ENCODE measurements around the gene EDIL3. TPM values are rescaled to one million over a fixed set of nuclear protein-coding genes. Genes with fewer than 3 reads are reported as not detected.

Gene EDIL3
- polyA plus RNA-seq, 1 donor, result 11.6 TPM

DNA sequence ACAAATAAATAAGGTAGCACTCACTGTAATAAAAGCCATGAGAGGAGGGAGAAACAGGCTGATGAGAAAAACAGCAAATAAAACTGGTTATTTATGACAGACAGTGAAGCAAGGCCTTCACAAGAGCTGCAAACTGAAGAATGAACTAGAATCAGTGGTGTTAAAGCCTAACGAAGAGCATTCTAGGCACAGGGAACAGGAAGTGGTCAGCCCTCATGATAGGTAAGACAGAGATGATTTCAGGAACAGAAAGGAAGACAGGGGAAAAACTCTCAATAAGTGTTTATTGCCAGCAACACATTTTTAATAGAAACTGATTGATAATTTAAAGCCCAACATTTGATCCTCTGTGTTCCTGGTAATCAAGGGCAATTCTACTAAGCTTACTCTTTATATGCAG lies 124.5 kb downstream of the EDIL3 start:
- DNase-seq (ENCODE audit: low read depth), result no peak

DNA sequence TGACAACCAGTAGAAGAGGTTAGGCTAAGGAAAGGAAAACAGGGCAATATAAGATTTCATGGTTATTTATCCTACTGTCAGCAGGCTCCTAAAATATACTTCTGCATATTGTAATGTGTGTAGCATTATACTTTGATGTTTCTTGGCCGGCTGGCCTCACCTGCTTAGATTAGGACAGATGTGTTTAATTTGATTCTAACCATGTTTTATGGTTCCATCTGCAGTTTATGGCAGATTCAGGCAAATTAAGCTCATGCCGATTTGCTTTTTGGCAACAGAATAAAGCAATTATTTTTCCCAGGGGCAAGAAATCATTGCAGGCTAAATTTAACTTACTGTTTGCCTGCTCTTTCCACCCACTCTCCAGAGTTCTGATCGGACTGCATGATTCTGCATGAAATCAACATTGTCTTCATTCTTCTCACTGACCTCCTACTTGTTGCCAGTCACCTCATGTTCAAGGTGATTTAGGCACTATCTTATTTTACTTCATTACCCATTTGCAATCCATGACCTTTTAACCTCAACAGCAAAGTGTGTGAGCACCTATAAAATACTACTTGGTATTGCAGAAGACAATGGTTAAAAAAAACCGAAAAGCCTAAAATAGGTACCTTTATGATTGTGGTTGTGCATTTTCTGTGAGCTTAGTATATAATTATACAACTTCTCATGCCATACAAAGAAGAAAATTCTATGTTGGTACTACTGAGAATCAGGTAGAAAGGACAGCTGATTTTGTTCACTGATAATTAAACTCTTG lies 125.2 kb downstream of the EDIL3 start:
- no peak for DNase-seq (ENCODE audit: low read depth)

DNA sequence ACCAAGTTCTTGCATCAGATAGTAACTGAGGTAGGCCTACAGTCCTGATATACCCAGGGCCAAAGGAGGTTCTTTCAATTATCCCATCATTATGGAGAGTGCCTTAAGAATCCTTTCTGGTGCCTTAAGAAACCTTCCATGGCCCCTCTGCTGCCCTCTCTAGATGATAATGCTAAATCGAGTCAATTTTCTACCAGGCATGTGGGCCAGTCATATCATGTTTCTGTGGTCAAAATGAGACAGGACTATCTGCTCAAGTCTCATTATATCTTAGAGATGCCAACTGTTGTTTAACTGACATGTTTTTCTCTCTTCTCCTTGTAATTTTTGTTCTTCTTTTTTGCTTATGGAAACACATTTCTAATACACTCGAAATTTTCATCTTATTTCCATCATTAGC lies 127.6 kb downstream of the EDIL3 start:
- no peak for DNase-seq (ENCODE audit: low read depth)

DNA sequence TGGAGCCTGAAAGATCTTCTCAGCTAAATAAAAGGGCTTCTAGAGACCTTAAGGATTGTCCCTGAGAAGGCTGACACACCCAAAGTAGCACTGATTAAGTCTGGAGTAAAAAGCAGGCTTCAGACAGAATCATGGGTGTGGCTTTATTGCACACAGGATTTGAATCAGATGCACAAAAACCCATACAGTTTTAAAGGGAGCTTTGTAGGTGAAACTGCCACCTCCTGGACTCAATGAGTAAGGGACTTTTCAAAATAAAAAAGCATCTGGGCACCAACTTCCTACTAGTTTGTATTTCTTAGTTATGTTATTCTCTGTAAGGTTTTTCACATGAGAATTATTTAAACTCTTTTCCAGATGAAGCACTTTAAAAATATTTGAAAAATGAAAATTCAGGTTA lies 129.4 kb downstream of the EDIL3 start:
- no peak for DNase-seq (ENCODE audit: low read depth)

- no peak for DNase-seq (ENCODE audit: low read depth)
These were observed 130.7 kb downstream of the EDIL3 start for GRCh38 chr5:84253946-84254345.

DNA sequence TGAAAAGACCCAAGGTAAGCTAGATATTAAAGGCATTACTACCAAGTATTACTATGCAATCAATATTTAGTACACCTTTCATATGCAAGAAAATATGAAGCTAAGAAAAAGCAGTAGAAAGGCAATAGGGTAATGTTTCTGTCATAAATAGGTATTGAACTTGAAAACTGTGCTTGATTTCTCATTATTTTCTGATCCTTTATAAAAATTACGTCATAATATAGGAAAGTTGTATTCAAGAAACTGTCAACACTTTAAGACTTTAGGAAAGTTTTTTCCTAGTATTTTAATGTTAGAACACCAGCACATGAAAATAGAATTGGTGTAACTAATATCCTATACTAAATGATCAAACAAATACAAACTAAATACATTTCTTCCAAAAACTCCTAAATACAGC lies 133.2 kb downstream of the EDIL3 start:
- no peak for DNase-seq (ENCODE audit: low read depth)

GRCh38 chr5:84249918-84250630 lies 134.6 kb downstream of the EDIL3 start:
- DNase-seq (ENCODE audit: low read depth), result no peak

GRCh38 chr5:84248013-84248412 lies 136.7 kb downstream of the EDIL3 start:
- no peak for DNase-seq (ENCODE audit: low read depth)

DNA sequence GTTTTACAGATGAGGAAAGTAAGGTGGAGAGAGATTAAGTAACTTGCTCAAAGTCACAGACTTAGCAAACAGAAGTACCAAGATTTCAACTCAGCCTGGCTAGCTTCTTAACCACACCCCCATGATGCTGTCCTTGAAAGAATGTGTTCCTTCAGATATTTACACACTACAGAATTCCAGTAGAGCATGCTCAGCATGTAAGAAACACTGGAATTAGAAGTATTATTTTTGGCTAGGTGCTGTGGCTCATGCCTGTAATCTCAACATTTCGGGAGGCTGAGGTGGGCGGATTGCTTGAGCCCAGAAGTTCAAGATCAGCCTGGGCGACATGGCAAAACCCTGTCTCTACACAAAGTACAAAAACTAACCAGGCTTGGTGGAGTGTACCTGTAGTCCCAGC lies 142.4 kb downstream of the EDIL3 start:
- no peak for DNase-seq (ENCODE audit: low read depth)

DNA sequence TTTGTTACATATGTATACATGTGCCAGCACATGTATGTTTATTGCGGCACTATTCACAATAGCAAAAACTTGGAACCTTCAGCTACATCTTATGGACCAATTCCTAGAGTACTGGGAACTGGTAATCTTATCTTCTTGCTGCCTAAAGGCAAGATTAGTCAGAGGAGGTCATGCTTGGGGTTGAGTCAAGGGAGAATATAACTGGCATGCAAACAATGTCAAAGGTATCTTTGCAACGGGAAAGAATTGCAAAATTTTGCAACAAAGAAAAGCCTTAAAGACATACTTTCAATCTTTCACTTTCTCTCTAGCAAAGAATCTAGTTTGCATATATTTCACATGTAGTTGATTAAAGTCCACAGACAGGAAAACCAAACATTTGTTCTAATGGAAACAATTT lies 145.2 kb downstream of the EDIL3 start:
- DNase-seq (ENCODE audit: low read depth), result no peak

DNA sequence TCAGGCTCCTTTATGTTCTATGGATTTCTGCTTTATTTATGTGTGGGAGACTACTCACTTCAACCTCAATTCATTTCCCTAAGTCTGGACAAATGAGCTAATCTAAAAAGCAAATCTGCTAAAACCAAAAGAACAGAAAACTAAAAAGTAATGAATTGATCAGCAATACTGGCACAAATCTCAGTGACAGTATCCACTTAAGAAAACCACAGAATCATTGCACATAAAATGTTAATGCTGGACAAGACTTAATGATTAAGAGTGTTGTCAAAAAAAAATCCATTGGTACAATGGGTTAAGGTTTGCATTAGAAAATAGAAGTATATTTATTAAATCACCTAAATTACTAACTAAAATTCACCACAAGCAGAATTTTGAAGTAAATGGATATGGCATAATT lies 147.6 kb downstream of the EDIL3 start:
- no peak for DNase-seq (ENCODE audit: low read depth)

- DNase-seq (ENCODE audit: low read depth), result no peak
These were observed 153.2 kb downstream of the EDIL3 start for GRCh38 chr5:84231433-84231832.

DNA sequence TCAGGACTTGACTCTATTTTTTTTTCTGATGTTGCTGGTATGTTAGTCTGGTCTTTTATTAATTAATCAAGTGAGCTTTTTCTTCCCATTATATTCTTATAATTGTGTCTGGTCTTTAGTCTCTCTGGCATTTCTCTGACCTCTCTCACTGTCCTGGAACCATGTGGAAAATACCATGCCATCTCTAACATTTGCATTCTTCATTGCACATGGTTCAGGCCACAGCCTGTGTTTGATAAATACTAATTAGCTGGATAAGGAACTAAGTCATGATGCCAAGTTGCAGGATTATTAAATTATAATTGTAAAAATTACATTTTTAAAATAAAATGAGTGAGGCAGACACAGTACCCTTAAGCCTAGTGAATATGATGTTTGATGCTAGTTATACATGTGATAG lies 155.6 kb downstream of the EDIL3 start:
- no peak for DNase-seq (ENCODE audit: low read depth)

DNA sequence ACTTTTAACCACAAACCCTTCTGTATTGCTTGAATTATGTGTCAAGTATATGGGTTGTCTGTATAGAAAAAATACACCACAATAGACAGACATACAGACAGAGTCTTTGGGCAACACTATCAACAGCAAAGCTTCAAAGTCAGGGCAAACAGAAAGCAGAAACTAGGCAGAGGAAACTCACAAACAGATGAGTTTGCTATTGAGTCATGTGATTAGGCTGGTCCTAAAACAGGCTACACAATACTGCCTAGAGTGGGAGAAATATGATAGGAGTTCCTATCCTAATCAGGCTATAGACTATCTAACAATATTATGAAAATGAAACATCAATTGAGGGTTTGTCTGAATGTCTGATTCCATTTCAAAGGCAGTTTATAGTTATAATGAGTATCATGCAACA lies 156.4 kb downstream of the EDIL3 start:
- no peak for DNase-seq (ENCODE audit: low read depth)

DNA sequence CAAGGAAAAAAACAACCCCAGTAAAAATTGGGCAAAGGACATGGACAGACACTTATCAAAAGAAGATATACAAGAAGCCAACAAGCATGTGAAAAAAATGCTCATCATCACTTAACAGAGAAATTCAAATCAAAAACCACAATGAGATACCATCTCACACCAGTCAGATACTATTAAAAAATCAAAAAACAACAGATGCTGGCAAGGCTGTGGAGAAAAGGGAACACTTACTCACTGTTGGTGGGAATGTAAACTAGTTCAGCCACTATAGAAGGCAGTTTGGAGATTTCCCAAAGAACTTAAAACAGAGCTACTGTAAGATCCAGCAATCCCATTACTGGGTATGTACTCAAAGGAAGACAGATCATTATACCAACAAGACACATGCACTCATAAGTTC lies 157.4 kb downstream of the EDIL3 start:
- no peak for DNase-seq (ENCODE audit: low read depth)

- DNase-seq (ENCODE audit: low read depth), result no peak
These were observed 166.1 kb downstream of the EDIL3 start for GRCh38 chr5:84218546-84218945.

DNA sequence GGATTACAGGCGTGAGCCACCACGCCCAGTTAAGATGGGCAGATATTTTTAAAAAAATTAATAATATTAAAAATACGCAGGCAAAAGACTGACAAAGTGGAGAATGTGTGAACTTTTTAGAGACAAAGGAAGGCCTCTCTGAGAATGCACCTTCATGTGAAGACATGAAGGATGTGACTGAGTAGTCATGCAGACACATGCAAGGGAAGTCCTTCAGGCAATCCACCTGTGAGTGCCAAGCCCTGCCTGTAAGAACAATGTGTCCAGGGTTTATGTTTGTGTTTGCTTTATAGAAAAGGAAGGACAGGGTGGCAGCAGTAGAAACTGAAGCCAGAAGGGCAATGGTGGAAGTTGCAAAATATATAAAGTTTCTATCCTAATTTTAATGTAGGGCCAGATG lies 169.2 kb downstream of the EDIL3 start:
- DNase-seq (ENCODE audit: low read depth), result no peak

GRCh38 chr5:84213861-84214260 lies 170.8 kb downstream of the EDIL3 start:
- no peak for DNase-seq (ENCODE audit: low read depth)

DNA sequence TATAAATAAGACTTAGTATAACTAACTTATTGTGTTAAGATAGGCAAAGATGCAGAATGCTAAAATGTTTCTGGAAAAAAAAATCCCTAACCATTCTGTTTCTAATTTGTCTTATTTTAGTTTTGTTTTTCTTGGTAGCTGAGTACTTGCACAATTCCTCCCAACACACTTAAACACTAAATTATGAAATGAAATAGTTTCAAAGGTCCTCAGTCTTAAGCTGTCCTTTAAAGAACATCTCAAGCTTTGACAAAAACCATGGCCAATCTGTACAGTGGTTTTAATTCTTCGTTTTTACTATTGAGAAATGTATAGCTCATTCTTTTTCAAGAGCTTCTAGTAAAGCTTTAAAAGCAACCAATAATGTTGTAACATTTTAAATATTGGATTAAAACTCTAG lies 171.5 kb downstream of the EDIL3 start:
- no peak for DNase-seq (ENCODE audit: low read depth)

- no peak for DNase-seq (ENCODE audit: low read depth)
These were observed 179.9 kb downstream of the EDIL3 start for GRCh38 chr5:84204772-84205171.

DNA sequence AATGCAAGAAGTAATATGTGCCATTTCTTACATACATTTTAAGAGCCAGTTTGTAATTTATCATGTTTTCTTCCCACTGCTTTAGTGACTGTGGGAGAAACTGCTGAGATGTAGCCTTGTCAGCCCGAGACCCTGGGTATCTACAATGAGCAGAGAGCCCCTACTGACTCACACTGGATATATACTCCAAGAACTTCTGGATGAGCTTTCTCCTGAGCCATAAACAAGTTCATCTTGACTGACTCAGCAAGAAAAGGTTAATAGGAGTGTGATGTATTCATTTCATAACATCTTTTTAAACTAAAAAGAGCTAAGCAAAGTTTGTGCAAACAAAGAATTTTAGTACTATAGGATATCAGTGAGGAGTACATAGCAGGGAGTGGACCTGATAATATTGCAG lies 182.5 kb downstream of the EDIL3 start:
- DNase-seq (ENCODE audit: low read depth), result no peak

- no peak for DNase-seq (ENCODE audit: low read depth)
These were observed 187.1 kb downstream of the EDIL3 start for GRCh38 chr5:84197538-84197937.

- no peak for DNase-seq (ENCODE audit: low read depth)
These were observed 193.4 kb downstream of the EDIL3 start for GRCh38 chr5:84191281-84191680.

- no peak for DNase-seq (ENCODE audit: low read depth)
These were observed 199.8 kb downstream of the EDIL3 start for GRCh38 chr5:84184857-84185256.

All from forelimb muscle (tissue), 1 donor.